ENCODE measurements around the gene PIP5K1C.
A peak's percentile ranks its signal among the peaks of the same experiment; 100 is the strongest.

- peak; percentile 80 for TF ChIP-seq POLR2A (IDR thresholded peaks at IDR 0.05)
- no peak for TF ChIP-seq CTCF (IDR thresholded peaks at IDR 0.05)
- TF ChIP-seq EP300 (IDR thresholded peaks at IDR 0.05), result peak; percentile 57
These were observed 30.1 kb downstream of the PIP5K1C start for GRCh38 chr19:3669947-3670795.

Measured in ovary (tissue), 3 donors.